Measurements from ENCODE around the gene PNPLA7. TPM values are rescaled to one million over a fixed set of nuclear protein-coding genes. Genes with fewer than 3 reads are reported as not detected.

PNPLA7 gene
- total and polyA plus RNA-seq, 2 of the 13 experiments (the other 11 are each of a cell fraction or from before 2014, with no cell fraction given) = 0.42 to 1.5 TPM

DNA sequence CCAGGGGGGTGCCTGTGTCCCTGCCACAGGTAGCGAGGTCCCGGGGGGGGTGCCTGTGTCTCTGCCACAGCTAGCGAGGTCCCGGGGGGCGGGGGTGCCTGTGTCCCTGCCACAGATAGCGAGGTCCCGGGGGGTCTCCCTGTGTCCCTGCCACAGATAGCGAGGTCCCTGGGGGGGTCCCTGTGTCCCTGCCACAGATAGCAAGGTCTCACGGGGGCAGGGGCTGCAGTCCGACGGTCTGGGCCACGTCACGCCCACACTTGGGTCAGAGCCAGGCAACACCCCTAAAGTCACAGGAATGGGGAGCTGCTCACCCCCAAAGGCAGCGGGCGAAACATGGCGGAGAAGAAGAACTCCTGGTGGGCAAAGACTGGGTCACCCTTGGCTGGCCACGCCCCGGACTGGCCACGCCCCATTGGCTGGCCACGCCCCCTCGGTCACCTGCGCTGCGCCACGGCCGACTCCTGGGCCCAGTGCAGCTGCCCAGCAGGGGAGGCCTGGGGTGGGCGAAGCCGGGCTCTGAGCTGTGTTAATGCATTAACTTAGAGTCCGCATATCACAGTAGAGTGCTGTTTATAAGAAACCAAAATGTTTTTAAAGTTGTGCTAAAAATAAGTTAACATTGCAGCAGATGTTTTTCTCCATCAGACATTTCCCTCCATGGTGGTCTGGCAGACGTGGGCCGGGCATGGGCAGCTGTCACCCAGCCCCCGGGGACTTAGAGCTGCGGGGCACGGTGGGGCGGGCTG lies 120.1 kb downstream of the PNPLA7 start (continued):
- TF ChIP-seq, protein P1, sequence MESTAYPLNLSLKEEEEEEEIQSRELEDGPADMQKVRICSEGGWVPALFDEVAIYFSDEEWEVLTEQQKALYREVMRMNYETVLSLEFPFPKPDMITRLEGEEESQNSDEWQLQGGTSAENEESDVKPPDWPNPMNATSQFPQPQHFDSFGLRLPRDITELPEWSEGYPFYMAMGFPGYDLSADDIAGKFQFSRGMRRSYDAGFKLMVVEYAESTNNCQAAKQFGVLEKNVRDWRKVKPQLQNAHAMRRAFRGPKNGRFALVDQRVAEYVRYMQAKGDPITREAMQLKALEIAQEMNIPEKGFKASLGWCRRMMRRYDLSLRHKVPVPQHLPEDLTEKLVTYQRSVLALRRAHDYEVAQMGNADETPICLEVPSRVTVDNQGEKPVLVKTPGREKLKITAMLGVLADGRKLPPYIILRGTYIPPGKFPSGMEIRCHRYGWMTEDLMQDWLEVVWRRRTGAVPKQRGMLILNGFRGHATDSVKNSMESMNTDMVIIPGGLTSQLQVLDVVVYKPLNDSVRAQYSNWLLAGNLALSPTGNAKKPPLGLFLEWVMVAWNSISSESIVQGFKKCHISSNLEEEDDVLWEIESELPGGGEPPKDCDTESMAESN (CRISPR knock-in tag; conservative IDR thresholded peaks at IDR 0.05) = no peak
- TF ChIP-seq, protein P2, sequence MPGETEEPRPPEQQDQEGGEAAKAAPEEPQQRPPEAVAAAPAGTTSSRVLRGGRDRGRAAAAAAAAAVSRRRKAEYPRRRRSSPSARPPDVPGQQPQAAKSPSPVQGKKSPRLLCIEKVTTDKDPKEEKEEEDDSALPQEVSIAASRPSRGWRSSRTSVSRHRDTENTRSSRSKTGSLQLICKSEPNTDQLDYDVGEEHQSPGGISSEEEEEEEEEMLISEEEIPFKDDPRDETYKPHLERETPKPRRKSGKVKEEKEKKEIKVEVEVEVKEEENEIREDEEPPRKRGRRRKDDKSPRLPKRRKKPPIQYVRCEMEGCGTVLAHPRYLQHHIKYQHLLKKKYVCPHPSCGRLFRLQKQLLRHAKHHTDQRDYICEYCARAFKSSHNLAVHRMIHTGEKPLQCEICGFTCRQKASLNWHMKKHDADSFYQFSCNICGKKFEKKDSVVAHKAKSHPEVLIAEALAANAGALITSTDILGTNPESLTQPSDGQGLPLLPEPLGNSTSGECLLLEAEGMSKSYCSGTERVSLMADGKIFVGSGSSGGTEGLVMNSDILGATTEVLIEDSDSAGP (CRISPR knock-in tag; IDR thresholded peaks at IDR 0.05; ENCODE audit: borderline replicate concordance) = peak; percentile 39; the same call in 1 of the 2 replicates
- TF ChIP-seq ZNF260 (CRISPR knock-in tag; IDR thresholded peaks at IDR 0.05; ENCODE audit: borderline replicate concordance, low read depth) (no peak), ZNF24 (IDR thresholded peaks at IDR 0.05) (no peak), ARNTL (CRISPR knock-in tag; IDR thresholded peaks at IDR 0.05) (no peak), NFKB2 (CRISPR knock-in tag; IDR thresholded peaks at IDR 0.05; ENCODE audit: borderline replicate concordance) (no peak), ZNF296 (CRISPR knock-in tag; conservative IDR thresholded peaks at IDR 0.05) (no peak), ZNF256 (CRISPR knock-in tag; conservative IDR thresholded peaks at IDR 0.05) (no peak), ISX (CRISPR knock-in tag; conservative IDR thresholded peaks at IDR 0.05) (no peak), HOXA5 (CRISPR knock-in tag; IDR thresholded peaks at IDR 0.05) (no peak), XRCC5 (optimal IDR thresholded peaks at IDR 0.05; ENCODE audit: low read length) (peak; percentile 19), HOXA7 (CRISPR knock-in tag; IDR thresholded peaks at IDR 0.05) (no peak), NRL (CRISPR knock-in tag; IDR thresholded peaks at IDR 0.05; ENCODE audit: borderline replicate concordance) (no peak), KAT7 (CRISPR knock-in tag; IDR thresholded peaks at IDR 0.05; ENCODE audit: borderline replicate concordance) (no peak)
- TF ChIP-seq, protein P3, sequence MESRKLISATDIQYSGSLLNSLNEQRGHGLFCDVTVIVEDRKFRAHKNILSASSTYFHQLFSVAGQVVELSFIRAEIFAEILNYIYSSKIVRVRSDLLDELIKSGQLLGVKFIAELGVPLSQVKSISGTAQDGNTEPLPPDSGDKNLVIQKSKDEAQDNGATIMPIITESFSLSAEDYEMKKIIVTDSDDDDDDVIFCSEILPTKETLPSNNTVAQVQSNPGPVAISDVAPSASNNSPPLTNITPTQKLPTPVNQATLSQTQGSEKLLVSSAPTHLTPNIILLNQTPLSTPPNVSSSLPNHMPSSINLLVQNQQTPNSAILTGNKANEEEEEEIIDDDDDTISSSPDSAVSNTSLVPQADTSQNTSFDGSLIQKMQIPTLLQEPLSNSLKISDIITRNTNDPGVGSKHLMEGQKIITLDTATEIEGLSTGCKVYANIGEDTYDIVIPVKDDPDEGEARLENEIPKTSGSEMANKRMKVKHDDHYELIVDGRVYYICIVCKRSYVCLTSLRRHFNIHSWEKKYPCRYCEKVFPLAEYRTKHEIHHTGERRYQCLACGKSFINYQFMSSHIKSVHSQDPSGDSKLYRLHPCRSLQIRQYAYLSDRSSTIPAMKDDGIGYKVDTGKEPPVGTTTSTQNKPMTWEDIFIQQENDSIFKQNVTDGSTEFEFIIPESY (CRISPR knock-in tag; IDR thresholded peaks at IDR 0.05) = no peak
- TF ChIP-seq, protein P4, sequence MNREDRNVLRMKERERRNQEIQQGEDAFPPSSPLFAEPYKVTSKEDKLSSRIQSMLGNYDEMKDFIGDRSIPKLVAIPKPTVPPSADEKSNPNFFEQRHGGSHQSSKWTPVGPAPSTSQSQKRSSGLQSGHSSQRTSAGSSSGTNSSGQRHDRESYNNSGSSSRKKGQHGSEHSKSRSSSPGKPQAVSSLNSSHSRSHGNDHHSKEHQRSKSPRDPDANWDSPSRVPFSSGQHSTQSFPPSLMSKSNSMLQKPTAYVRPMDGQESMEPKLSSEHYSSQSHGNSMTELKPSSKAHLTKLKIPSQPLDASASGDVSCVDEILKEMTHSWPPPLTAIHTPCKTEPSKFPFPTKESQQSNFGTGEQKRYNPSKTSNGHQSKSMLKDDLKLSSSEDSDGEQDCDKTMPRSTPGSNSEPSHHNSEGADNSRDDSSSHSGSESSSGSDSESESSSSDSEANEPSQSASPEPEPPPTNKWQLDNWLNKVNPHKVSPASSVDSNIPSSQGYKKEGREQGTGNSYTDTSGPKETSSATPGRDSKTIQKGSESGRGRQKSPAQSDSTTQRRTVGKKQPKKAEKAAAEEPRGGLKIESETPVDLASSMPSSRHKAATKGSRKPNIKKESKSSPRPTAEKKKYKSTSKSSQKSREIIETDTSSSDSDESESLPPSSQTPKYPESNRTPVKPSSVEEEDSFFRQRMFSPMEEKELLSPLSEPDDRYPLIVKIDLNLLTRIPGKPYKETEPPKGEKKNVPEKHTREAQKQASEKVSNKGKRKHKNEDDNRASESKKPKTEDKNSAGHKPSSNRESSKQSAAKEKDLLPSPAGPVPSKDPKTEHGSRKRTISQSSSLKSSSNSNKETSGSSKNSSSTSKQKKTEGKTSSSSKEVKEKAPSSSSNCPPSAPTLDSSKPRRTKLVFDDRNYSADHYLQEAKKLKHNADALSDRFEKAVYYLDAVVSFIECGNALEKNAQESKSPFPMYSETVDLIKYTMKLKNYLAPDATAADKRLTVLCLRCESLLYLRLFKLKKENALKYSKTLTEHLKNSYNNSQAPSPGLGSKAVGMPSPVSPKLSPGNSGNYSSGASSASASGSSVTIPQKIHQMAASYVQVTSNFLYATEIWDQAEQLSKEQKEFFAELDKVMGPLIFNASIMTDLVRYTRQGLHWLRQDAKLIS (CRISPR knock-in tag; IDR thresholded peaks at IDR 0.05) = no peak
- TF ChIP-seq, protein P5, sequence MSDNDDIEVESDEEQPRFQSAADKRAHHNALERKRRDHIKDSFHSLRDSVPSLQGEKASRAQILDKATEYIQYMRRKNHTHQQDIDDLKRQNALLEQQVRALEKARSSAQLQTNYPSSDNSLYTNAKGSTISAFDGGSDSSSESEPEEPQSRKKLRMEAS (IDR thresholded peaks at IDR 0.05) = 0 out of 2 replicates have a peak, but pooled peaks have one; percentile 16
- TF ChIP-seq, protein P6, sequence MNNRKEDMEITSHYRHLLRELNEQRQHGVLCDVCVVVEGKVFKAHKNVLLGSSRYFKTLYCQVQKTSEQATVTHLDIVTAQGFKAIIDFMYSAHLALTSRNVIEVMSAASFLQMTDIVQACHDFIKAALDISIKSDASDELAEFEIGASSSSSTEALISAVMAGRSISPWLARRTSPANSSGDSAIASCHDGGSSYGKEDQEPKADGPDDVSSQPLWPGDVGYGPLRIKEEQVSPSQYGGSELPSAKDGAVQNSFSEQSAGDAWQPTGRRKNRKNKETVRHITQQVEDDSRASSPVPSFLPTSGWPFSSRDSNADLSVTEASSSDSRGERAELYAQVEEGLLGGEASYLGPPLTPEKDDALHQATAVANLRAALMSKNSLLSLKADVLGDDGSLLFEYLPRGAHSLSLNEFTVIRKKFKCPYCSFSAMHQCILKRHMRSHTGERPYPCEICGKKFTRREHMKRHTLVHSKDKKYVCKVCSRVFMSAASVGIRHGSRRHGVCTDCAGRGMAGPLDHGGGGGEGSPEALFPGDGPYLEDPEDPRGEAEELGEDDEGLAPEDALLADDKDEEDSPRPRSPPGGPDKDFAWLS (CRISPR knock-in tag; IDR thresholded peaks at IDR 0.05; ENCODE audit: borderline replicate concordance) = no peak

Data from HepG2 (cell line).